Measurements from ENCODE around the gene PAX6. TPM values are rescaled to one million over a fixed set of nuclear protein-coding genes. Genes with fewer than 3 reads are reported as not detected.

Gene PAX6
- polyA plus RNA-seq, 2 of the 4 experiments (the other 2 are of a cell fraction): 1.8 to 2.0 TPM

GRCh38 chr11:31793264-31793663 lies 17.9 kb downstream of the PAX6 start:
- ChIA-PET CTCF (no interaction called here), POLR2A (no interaction called here)
- 88% methylated on average over 10 of the region's 10 CpGs for WGBS (ENCODE audit: missing lambda C conversion rate)
- TF ChIP-seq SMC3 (IDR thresholded peaks at IDR 0.05) (no peak), FOSL2 (IDR thresholded peaks at IDR 0.05) (no peak), FOSL2 (CRISPR knock-in tag; IDR thresholded peaks at IDR 0.05) (no peak), RAD21 (conservative IDR thresholded peaks at IDR 0.05 in 1 of 2, IDR thresholded peaks at IDR 0.05 in 1 of 2) (no peak), ZSCAN20 (CRISPR knock-in tag; IDR thresholded peaks at IDR 0.05) (no peak), MYC (IDR thresholded peaks at IDR 0.05; ENCODE audit: borderline replicate concordance, low read length) (no peak), CBX2 (IDR thresholded peaks at IDR 0.05; ENCODE audit: borderline replicate concordance, low read depth) (no peak), ZNF302 (CRISPR knock-in tag; IDR thresholded peaks at IDR 0.05) (no peak), REST (IDR thresholded peaks at IDR 0.05) (no peak), NFE2L2 (conservative IDR thresholded peaks at IDR 0.05; ENCODE audit: low read length) (no peak), POLR2AphosphoS2 (conservative IDR thresholded peaks at IDR 0.05; ENCODE audit: low read length) (no peak), MAX (IDR thresholded peaks at IDR 0.05) (no peak), HEYL (CRISPR knock-in tag; IDR thresholded peaks at IDR 0.05) (no peak), RARB (CRISPR knock-in tag; IDR thresholded peaks at IDR 0.05) (no peak), CHD4 (IDR thresholded peaks at IDR 0.05; ENCODE audit: borderline replicate concordance) (no peak), CEBPB (IDR thresholded peaks at IDR 0.05) (no peak), TP53 (CRISPR knock-in tag; IDR thresholded peaks at IDR 0.05) (no peak), KDM5A (IDR thresholded peaks at IDR 0.05) (no peak), USF2 (IDR thresholded peaks at IDR 0.05) (no peak)
- TF ChIP-seq, protein P1, sequence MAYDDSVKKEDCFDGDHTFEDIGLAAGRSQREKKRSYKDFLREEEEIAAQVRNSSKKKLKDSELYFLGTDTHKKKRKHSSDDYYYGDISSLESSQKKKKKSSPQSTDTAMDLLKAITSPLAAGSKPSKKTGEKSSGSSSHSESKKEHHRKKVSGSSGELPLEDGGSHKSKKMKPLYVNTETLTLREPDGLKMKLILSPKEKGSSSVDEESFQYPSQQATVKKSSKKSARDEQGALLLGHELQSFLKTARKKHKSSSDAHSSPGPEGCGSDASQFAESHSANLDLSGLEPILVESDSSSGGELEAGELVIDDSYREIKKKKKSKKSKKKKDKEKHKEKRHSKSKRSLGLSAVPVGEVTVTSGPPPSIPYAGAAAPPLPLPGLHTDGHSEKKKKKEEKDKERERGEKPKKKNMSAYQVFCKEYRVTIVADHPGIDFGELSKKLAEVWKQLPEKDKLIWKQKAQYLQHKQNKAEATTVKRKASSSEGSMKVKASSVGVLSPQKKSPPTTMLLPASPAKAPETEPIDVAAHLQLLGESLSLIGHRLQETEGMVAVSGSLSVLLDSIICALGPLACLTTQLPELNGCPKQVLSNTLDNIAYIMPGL (CRISPR knock-in tag; IDR thresholded peaks at IDR 0.05; ENCODE audit: borderline replicate concordance): no peak
- TF ChIP-seq, protein P2, sequence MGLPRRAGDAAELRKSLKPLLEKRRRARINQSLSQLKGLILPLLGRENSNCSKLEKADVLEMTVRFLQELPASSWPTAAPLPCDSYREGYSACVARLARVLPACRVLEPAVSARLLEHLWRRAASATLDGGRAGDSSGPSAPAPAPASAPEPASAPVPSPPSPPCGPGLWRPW (IDR thresholded peaks at IDR 0.05): no peak
- DNase-seq (ENCODE audit: low read depth in 1 of 2, low spot score in 1 of 2): no peak
- no peaks in the 10 kb centered on the region for H3K4me1 ChIP-seq
- no peak for ATAC-seq
- no peaks in the 10 kb centered on the region for H3K9me3 ChIP-seq
- FAIRE-seq: no peak
- no peak overlapping the region for H3K4me3 ChIP-seq
- no peak overlapping the region for H3K4me2 ChIP-seq
- H3K27ac ChIP-seq: no peak overlapping the region

GRCh38 chr11:31792456-31792855 lies 18.7 kb downstream of the PAX6 start:
- H3K27ac ChIP-seq: no peak overlapping the region
- no peaks in the 10 kb centered on the region for H3K9me3 ChIP-seq
- ATAC-seq (no peak), FAIRE-seq (no peak), DNase-seq (ENCODE audit: low read depth in 1 of 2, low spot score in 1 of 2) (no peak)
- 68% methylated on average over 2 of the region's 2 CpGs for WGBS (ENCODE audit: missing lambda C conversion rate)
- ChIA-PET CTCF (no interaction called here), POLR2A (no interaction called here)
- H3K4me1 ChIP-seq: no peaks in the 10 kb centered on the region
- no peak overlapping the region for H3K4me2 ChIP-seq
- H3K4me3 ChIP-seq: no peak overlapping the region
- no peak for TF ChIP-seq POLR2A (IDR thresholded peaks at IDR 0.05; ENCODE audit: low read length)
- no peak for TF ChIP-seq JUNB (IDR thresholded peaks at IDR 0.05)
- no peak for TF ChIP-seq ESRRA (IDR thresholded peaks at IDR 0.05; ENCODE audit: borderline replicate concordance, low read length)
- TF ChIP-seq ZFP36 (IDR thresholded peaks at IDR 0.05; ENCODE audit: borderline replicate concordance, partially characterized antibody): no peak
- TF ChIP-seq RNF2 (IDR thresholded peaks at IDR 0.05; ENCODE audit: borderline replicate concordance, low read depth): no peak
- no peak for TF ChIP-seq MYC (IDR thresholded peaks at IDR 0.05; ENCODE audit: borderline replicate concordance, low read length)
- TF ChIP-seq, protein P3, sequence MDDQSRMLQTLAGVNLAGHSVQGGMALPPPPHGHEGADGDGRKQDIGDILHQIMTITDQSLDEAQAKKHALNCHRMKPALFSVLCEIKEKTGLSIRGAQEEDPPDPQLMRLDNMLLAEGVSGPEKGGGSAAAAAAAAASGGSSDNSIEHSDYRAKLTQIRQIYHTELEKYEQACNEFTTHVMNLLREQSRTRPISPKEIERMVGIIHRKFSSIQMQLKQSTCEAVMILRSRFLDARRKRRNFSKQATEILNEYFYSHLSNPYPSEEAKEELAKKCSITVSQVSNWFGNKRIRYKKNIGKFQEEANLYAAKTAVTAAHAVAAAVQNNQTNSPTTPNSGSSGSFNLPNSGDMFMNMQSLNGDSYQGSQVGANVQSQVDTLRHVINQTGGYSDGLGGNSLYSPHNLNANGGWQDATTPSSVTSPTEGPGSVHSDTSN (IDR thresholded peaks at IDR 0.05): no peak
- TF ChIP-seq MAX (IDR thresholded peaks at IDR 0.05): no peak
- TF ChIP-seq GATA3 (IDR thresholded peaks at IDR 0.05; ENCODE audit: borderline replicate concordance): no peak
- no peak for TF ChIP-seq CBX2 (IDR thresholded peaks at IDR 0.05; ENCODE audit: borderline replicate concordance, low read depth)
- no peak for TF ChIP-seq ATOH8 (CRISPR knock-in tag; IDR thresholded peaks at IDR 0.05; ENCODE audit: low read depth)
- TF ChIP-seq RARB (CRISPR knock-in tag; IDR thresholded peaks at IDR 0.05): no peak
- TF ChIP-seq TFCP2L1 (CRISPR knock-in tag; IDR thresholded peaks at IDR 0.05): no peak
- no peak for TF ChIP-seq HOXB13 (CRISPR knock-in tag; IDR thresholded peaks at IDR 0.05; ENCODE audit: low read depth)
